Lung (tissue), 16 donors: ENCODE data around the gene CLDN25. TPM values are rescaled to one million over a fixed set of nuclear protein-coding genes. Genes with fewer than 3 reads are reported as not detected.

Experiments
- ATAC-seq: fragments of 200-7000 bp; cut with Tn5 transposase; one replicate; pipeline ENCODE4 v1.9.1; 2020; ENCODE audit warnings: moderate number of reproducible peaks; ENCODE audit not compliant: insufficient read depth, low FRiP score
- DNase-seq, 3 donors: peaks; one replicate each; pipeline ENCODE4 v3.0.0-alpha.2; 2013 to 2017
- H3K27ac ChIP-seq, 2 donors: one replicate each; pipeline ENCODE4 v1.5.1; 2013; ENCODE audit warnings: mild to moderate bottlenecking in 2 of 2, moderate library complexity in 2 of 2, control low read depth in 1 of 2, inconsistent platforms in 1 of 2, low read depth in 1 of 2, low read length in 1 of 2
- H3K27me3 ChIP-seq, 3 donors: one replicate each; pipeline ENCODE4 v1.5.1; 2013; ENCODE audit warnings: low read length in 2 of 3; ENCODE audit not compliant: control insufficient read depth in 3 of 3, insufficient read depth in 3 of 3
- H3K36me3 ChIP-seq, 4 donors: one replicate each; pipeline ENCODE4 v1.5.1; 2013; ENCODE audit warnings: low read length in 4 of 4, mild to moderate bottlenecking in 1 of 4, moderate library complexity in 1 of 4; ENCODE audit not compliant: control insufficient read depth in 4 of 4, insufficient read depth in 4 of 4
- H3K4me1 ChIP-seq, 5 donors: one replicate each; pipeline ENCODE4 v1.5.1; 2013; ENCODE audit warnings: low read length in 5 of 5, mild to moderate bottlenecking in 2 of 5, moderate library complexity in 1 of 5; ENCODE audit not compliant: control insufficient read depth in 5 of 5, insufficient read depth in 5 of 5
- H3K4me3 ChIP-seq: one replicate; pipeline ENCODE4 v1.5.1; 2013; ENCODE audit warnings: mild to moderate bottlenecking, control low read depth, moderate library complexity
- H3K9ac ChIP-seq, 2 donors: one replicate each; pipeline ENCODE4 v1.5.1; 2013; ENCODE audit warnings: low read length in 2 of 2, control low read depth in 1 of 2; ENCODE audit not compliant: insufficient read depth in 1 of 2
- H3K9me3 ChIP-seq, 4 donors: one replicate each; pipeline ENCODE4 v1.5.1; 2013; ENCODE audit warnings: low read length in 3 of 4, mild to moderate bottlenecking in 1 of 4, moderate library complexity in 1 of 4; ENCODE audit not compliant: control insufficient read depth in 4 of 4, insufficient read depth in 3 of 4
- WGBS, 2 donors: extraction: QIAGEN DNeasy Blood & Tissue Kit; methylation state at CpG; one replicate each; pipeline ENCODE4 v1.1.7; 2013; 5-methylcytosine and 5-hydroxymethylcytosine counted together
- long read RNA-seq, 5 donors: transcript quantifications; one replicate each; lab custom pipeline, GENCODE V29; 2026
- polyA plus RNA-seq, 2 donors: library from polyadenylated mRNA; stranded (reverse); fragments of 200-250 nt; gene quantifications; one replicate each; pipeline ENCODE4 v1.2.1, GENCODE V29; 2013
- total RNA-seq, 2 donors: library from RNA; depleted of rRNA in 1 of 2; stranded (reverse); fragments of >200 nt in 1 of 2; gene quantifications; one replicate each; pipeline ENCODE4 v1.2.1, GENCODE V29; 2014 to 2021
- TF ChIP-seq, protein P1 (sequence below): IDR thresholded peaks from 2 replicates; pipeline ENCODE4 v1.5.1; 2012; ENCODE audit warnings: mild to moderate bottlenecking; ENCODE audit errors: control extremely low read depth, extremely low read depth
- donor health status: control.
- donor health status: control.
- donor health status: Bipolar disorder and iron deficiency.
- donor health status: healthy.
- donor health status: DM: yes; HTN: yes; CAD: no.

Gene CLDN25
- not detected for total RNA-seq
- not detected for polyA plus RNA-seq
- long read RNA-seq, donor 1: 0 reads
- long read RNA-seq, donor 2: 0 reads
- long read RNA-seq, donor 3: 0 reads
- long read RNA-seq, donor 4: 0 reads
- long read RNA-seq, donor 5: 0 reads

DNA sequence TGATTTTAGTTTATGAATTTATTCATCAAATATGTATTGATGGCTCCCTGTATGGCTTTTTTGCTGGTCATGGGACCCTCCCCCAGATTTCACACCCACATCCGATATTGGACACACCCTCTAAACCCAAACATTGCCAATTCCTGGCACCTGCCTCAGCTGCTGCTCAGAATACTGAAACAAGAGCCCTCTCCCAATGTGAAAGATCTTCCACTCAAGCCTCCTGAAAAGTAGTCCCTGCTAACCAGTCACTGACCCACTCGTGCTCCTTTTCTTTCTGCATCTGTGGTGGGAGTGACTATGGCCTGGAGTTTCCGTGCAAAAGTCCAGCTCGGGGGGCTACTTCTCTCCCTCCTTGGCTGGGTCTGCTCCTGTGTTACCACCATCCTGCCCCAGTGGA is at the start of gene CLDN25:
Gene CLDN25 (plus strand): TSS at position 301 of the 400 bp plus-strand sequence. CDS start 0 bp downstream, at position 301.
- Histone ChIP-seq H3K27ac (peak within 1 kb of the TSS in 1 of 2 donors; percentile 4), H3K4me3 (no peak within 1 kb of the TSS), H3K27me3 (peaks cover 0 to 8% (median 0%) of the 10 kb centered on the region in 3 donors), H3K9me3 (no peaks in the 10 kb centered on the region), H3K9ac (no peak within 1 kb of the TSS), H3K36me3 (no peaks in the 10 kb centered on the region), H3K4me1 (peaks cover 0 to 2% (median 0%) of the 10 kb centered on the region in 5 donors)
- TF ChIP-seq, protein P1, sequence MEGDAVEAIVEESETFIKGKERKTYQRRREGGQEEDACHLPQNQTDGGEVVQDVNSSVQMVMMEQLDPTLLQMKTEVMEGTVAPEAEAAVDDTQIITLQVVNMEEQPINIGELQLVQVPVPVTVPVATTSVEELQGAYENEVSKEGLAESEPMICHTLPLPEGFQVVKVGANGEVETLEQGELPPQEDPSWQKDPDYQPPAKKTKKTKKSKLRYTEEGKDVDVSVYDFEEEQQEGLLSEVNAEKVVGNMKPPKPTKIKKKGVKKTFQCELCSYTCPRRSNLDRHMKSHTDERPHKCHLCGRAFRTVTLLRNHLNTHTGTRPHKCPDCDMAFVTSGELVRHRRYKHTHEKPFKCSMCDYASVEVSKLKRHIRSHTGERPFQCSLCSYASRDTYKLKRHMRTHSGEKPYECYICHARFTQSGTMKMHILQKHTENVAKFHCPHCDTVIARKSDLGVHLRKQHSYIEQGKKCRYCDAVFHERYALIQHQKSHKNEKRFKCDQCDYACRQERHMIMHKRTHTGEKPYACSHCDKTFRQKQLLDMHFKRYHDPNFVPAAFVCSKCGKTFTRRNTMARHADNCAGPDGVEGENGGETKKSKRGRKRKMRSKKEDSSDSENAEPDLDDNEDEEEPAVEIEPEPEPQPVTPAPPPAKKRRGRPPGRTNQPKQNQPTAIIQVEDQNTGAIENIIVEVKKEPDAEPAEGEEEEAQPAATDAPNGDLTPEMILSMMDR: no peak
- DNase-seq: no peak
- ATAC-seq: no peak
- 77 to 85% methylated on average over 4 of the region's 4 CpGs for WGBS, 2 donors

DNA sequence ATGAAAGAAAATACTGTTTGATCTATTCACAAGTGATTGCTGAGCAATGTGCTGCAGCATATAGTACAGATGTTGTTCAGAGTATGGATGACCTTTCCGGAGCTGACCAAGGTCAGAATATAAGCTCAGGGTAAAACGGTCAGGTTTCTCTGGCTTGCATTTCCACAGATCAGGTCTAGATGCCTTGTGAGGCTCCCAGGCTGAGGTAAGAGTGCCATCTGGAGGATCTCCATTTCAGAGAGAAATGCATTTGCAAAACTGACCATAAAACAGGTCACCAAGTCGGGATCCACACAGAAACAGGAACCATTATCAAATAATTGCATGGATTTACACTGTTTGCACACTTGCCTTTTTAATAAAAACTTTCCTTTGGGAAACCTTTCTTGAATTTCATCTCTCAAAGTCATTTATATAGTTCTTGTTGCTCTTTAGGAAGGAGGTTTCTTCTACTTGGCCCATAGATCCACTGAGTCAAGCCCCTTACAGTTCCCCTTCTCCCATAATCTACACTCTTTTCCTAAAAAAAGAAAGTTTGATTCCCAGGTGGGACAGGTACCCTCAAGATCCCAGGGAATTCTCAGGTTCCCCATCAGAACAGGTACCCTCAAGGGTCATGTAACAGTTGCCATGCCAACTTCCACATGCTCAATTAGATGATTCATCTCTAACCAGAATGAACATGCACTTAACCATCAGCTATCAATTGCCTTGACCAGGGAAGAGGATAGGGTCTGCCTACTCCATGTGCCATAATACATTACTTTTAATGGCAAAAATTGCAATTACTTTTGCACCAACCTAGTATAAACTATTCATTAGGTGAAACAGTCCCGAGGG is 48.5 kb upstream of the CLDN25 start:
- H3K36me3 ChIP-seq: peaks cover 9 to 22% (median 11%) of the 10 kb centered on the region in 4 donors
- no peaks in the 10 kb centered on the region for H3K27me3 ChIP-seq
- H3K9me3 ChIP-seq: no peaks in the 10 kb centered on the region
- H3K9ac ChIP-seq: no peak overlapping the region
- ATAC-seq (no peak), DNase-seq (peak; percentile 28 to 65 (median 48))
- peaks cover 0 to 3% (median 0%) of the 10 kb centered on the region in 5 donors for H3K4me1 ChIP-seq
- 59 to 73% methylated on average over 4 of the region's 4 CpGs for WGBS, 2 donors
- no peak overlapping the region for H3K27ac ChIP-seq
- TF ChIP-seq, protein P1: no peak
- no peak overlapping the region for H3K4me3 ChIP-seq

DNA sequence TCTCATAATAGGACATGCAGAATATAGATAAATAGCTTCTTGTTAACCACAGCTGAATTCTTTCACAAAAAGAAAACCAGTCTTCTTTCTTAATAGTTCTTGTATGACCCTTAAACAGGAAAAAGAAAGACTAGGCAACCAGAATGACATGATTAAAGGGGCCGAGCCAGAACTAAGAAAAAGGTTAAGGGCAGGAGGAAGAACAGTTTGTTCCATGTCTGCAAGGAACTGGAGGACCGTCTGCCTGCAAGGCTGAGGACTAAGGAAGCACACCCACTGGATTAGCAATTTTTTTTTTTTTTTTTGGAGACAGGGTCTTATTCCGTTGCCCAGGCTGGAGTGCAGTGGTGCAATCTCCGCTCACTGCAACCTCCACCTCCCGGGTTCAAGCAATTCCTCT is 47.5 kb upstream of the CLDN25 start:
- TF ChIP-seq, protein P1: no peak
- Histone ChIP-seq H3K27ac (no peak overlapping the region), H3K9me3 (no peaks in the 10 kb centered on the region), H3K36me3 (peaks cover 14 to 31% (median 17%) of the 10 kb centered on the region in 4 donors), H3K4me3 (no peak overlapping the region), H3K27me3 (no peaks in the 10 kb centered on the region), H3K4me1 (peaks cover 0 to 3% (median 0%) of the 10 kb centered on the region in 5 donors), H3K9ac (no peak overlapping the region)
- DNase-seq (no peak), ATAC-seq (no peak)
- WGBS, 2 donors: 85 to 92% methylated on average over 5 of the region's 5 CpGs
